Measurements from ENCODE around the gene CASP2.

DNA sequence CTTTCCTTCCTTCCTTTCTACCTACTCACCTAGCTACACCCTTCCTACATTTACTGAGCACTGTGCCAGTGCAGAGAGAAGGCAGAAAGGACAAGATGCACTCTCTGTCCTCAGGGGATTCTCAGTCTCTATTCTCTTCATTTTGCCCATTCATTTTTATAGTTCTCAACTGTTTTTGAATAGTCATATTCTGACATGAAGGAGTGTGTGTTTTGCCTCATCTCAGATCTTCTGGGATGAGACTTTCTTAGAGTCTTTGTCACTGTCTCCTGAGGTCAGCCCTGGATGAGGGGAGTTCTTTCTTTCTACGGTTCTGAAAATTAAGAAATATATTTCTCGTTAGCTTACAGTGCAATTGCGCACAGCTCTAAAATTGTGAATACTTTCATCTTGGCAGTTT lies 49.1 kb downstream of the CASP2 start:
- TF ChIP-seq EZH2 (IDR thresholded peaks at IDR 0.05; ENCODE audit: insufficient read depth, poor library complexity, severe bottlenecking), result no peak
- no peak for TF ChIP-seq EZH2phosphoT487 (IDR thresholded peaks at IDR 0.05; ENCODE audit: insufficient read depth, low read depth)

Measured in GM23248 (cell line).